ENCODE data around the gene NKAIN2. TPM values are rescaled to one million over a fixed set of nuclear protein-coding genes. Genes with fewer than 3 reads are reported as not detected.

NKAIN2 gene
- polyA plus RNA-seq, 1 of the 3 experiments (the other 2 are of a cell fraction): not detected

DNA sequence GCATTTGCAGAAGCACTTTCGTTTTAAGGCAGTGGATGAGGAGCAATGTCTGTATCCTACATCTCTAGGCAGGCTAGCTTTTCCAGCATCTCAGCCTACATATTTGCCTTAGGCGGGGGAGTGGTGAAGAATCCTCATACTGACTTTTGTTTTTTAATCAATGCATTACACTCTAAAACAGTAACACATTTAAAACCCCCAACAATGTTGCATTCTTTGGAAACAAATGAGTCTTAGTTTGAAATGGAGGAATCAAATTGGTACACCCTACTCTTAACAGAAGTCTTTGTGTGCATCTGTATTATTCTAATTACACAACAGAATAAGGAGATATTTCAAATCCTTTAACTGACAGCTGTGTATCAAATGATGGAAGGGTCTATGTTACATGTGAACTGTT, 9.0 kb downstream of the NKAIN2 start:
- Histone ChIP-seq H3K4me2 (no peak overlapping the region), H3K27ac (ENCODE audit: low read depth in 2 of 2, low read length in 1 of 2) (no peak overlapping the region), H4K20me1 (ENCODE audit: insufficient read depth) (no peaks in the 10 kb centered on the region), H3K9me3 (no peaks in the 10 kb centered on the region), H3K9me2 (no peaks in the 10 kb centered on the region), H3K27me3 (ENCODE audit: insufficient read depth) (peaks cover 5% of the 10 kb centered on the region; the same call in 1 of the 2 replicates), H3K79me2 (ENCODE audit: insufficient read depth) (no peaks in the 10 kb centered on the region), H3K4me1 (ENCODE audit: control insufficient read depth in 1 of 2, insufficient read depth in 2 of 2, low read depth in 1 of 2, low read length in 1 of 2) (no peaks in the 10 kb centered on the region), H3F3A (replicated peaks; ENCODE audit: insufficient read depth) (no peaks in the 10 kb centered on the region), H3K4me3 (ENCODE audit: low read depth in 2 of 2, low read length in 1 of 2) (no peak overlapping the region), H3K9ac (no peak overlapping the region), H2AFZ (ENCODE audit: low read depth) (no peak overlapping the region), H3K36me3 (replicated peaks in 1 of 2; ENCODE audit: control insufficient read depth in 1 of 2, insufficient read depth in 2 of 2, low read length in 1 of 2) (no peaks in the 10 kb centered on the region)
- ChIA-PET POLR2A (no interaction called here), CTCF (no interaction called here)
- no peak for DNase-seq
- TF ChIP-seq NRF1 (IDR thresholded peaks at IDR 0.05; ENCODE audit: low read depth, low read length) (no peak), RAD21 (IDR thresholded peaks at IDR 0.05; ENCODE audit: low read length) (no peak), NFIC (IDR thresholded peaks at IDR 0.05; ENCODE audit: borderline replicate concordance) (no peak), YY1 (IDR thresholded peaks at IDR 0.05; ENCODE audit: low read depth) (no peak), SMC3 (IDR thresholded peaks at IDR 0.05; ENCODE audit: low read depth, low read length) (no peak), POLR2AphosphoS5 (IDR thresholded peaks at IDR 0.05; ENCODE audit: low read depth, low read length) (no peak), EP300 (IDR thresholded peaks at IDR 0.05; ENCODE audit: borderline replicate concordance in 1 of 2, low read depth in 1 of 2, low read length in 1 of 2) (no peak), RCOR1 (IDR thresholded peaks at IDR 0.05; ENCODE audit: low read length) (no peak), RXRA (IDR thresholded peaks at IDR 0.05; ENCODE audit: borderline replicate concordance, low read depth) (no peak)
- TF ChIP-seq, protein P1, sequence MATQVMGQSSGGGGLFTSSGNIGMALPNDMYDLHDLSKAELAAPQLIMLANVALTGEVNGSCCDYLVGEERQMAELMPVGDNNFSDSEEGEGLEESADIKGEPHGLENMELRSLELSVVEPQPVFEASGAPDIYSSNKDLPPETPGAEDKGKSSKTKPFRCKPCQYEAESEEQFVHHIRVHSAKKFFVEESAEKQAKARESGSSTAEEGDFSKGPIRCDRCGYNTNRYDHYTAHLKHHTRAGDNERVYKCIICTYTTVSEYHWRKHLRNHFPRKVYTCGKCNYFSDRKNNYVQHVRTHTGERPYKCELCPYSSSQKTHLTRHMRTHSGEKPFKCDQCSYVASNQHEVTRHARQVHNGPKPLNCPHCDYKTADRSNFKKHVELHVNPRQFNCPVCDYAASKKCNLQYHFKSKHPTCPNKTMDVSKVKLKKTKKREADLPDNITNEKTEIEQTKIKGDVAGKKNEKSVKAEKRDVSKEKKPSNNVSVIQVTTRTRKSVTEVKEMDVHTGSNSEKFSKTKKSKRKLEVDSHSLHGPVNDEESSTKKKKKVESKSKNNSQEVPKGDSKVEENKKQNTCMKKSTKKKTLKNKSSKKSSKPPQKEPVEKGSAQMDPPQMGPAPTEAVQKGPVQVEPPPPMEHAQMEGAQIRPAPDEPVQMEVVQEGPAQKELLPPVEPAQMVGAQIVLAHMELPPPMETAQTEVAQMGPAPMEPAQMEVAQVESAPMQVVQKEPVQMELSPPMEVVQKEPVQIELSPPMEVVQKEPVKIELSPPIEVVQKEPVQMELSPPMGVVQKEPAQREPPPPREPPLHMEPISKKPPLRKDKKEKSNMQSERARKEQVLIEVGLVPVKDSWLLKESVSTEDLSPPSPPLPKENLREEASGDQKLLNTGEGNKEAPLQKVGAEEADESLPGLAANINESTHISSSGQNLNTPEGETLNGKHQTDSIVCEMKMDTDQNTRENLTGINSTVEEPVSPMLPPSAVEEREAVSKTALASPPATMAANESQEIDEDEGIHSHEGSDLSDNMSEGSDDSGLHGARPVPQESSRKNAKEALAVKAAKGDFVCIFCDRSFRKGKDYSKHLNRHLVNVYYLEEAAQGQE (IDR thresholded peaks at IDR 0.05; ENCODE audit: low read depth, low read length): no peak
- TF ChIP-seq, protein P2, sequence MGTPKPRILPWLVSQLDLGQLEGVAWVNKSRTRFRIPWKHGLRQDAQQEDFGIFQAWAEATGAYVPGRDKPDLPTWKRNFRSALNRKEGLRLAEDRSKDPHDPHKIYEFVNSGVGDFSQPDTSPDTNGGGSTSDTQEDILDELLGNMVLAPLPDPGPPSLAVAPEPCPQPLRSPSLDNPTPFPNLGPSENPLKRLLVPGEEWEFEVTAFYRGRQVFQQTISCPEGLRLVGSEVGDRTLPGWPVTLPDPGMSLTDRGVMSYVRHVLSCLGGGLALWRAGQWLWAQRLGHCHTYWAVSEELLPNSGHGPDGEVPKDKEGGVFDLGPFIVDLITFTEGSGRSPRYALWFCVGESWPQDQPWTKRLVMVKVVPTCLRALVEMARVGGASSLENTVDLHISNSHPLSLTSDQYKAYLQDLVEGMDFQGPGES (IDR thresholded peaks at IDR 0.05; ENCODE audit: low read depth, low read length): no peak
- 0% methylated on average over 2 of the region's 2 CpGs for WGBS (ENCODE audit: low lambda C conversion rate)

DNA sequence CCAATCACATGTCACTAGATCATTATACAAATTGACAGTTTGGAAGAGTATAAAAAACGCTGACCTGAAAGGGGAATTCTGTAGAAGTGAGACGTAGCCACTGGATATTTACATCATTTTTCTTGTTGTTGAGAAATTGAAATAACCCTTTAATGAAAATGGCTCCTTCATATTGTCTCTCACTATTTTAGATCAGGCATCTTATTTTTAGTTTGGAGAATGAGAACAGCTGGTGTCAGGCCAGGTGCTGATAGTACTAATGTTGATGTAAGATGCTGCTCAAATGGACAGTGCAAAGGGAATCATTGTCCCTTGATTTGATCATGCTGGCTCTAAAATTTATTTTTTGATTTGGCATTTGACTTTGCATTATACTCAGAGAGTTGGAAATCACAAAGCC, 17.4 kb downstream of the NKAIN2 start:
- ChIA-PET POLR2A (no interaction called here), CTCF (interaction anchor here (0.6 to 0.9 kb wide), 2 partner anchors 18 to 173 kb away, joined by 3 read pairs; no protein-coding TSS in a partner anchor)
- Histone ChIP-seq H3K9me2 (no peaks in the 10 kb centered on the region), H3K27me3 (ENCODE audit: insufficient read depth) (no peaks in the 10 kb centered on the region), H3K9me3 (no peaks in the 10 kb centered on the region), H3K79me2 (ENCODE audit: insufficient read depth) (no peaks in the 10 kb centered on the region), H3F3A (replicated peaks; ENCODE audit: insufficient read depth) (no peaks in the 10 kb centered on the region), H3K4me1 (ENCODE audit: control insufficient read depth in 1 of 2, insufficient read depth in 2 of 2, low read depth in 1 of 2, low read length in 1 of 2) (no peaks in the 10 kb centered on the region), H3K36me3 (replicated peaks in 1 of 2; ENCODE audit: control insufficient read depth in 1 of 2, insufficient read depth in 2 of 2, low read length in 1 of 2) (no peaks in the 10 kb centered on the region), H3K4me3 (ENCODE audit: low read depth in 2 of 2, low read length in 1 of 2) (no peak overlapping the region), H4K20me1 (ENCODE audit: insufficient read depth) (no peaks in the 10 kb centered on the region), H3K27ac (ENCODE audit: low read depth in 2 of 2, low read length in 1 of 2) (no peak overlapping the region), H2AFZ (ENCODE audit: low read depth) (no peak overlapping the region), H3K9ac (no peak overlapping the region), H3K4me2 (no peak overlapping the region)
- TF ChIP-seq JUND (IDR thresholded peaks at IDR 0.05): no peak
- no peak for TF ChIP-seq SIN3A (IDR thresholded peaks at IDR 0.05; ENCODE audit: borderline replicate concordance, low read depth, low read length)
- no peak for TF ChIP-seq RXRA (IDR thresholded peaks at IDR 0.05; ENCODE audit: borderline replicate concordance, low read depth)
- no peak for TF ChIP-seq MEF2A (IDR thresholded peaks at IDR 0.05; ENCODE audit: borderline replicate concordance, low read depth)
- TF ChIP-seq, protein P1 (IDR thresholded peaks at IDR 0.05; ENCODE audit: low read depth, low read length): no peak
- no peak for TF ChIP-seq RFX5 (IDR thresholded peaks at IDR 0.05; ENCODE audit: low read length)
- 0% methylated on average over 2 of the region's 2 CpGs for WGBS (ENCODE audit: low lambda C conversion rate)
- no peak for DNase-seq

Data from SK-N-SH (cell line).